Measurements from ENCODE around the gene VAV3.

DNA sequence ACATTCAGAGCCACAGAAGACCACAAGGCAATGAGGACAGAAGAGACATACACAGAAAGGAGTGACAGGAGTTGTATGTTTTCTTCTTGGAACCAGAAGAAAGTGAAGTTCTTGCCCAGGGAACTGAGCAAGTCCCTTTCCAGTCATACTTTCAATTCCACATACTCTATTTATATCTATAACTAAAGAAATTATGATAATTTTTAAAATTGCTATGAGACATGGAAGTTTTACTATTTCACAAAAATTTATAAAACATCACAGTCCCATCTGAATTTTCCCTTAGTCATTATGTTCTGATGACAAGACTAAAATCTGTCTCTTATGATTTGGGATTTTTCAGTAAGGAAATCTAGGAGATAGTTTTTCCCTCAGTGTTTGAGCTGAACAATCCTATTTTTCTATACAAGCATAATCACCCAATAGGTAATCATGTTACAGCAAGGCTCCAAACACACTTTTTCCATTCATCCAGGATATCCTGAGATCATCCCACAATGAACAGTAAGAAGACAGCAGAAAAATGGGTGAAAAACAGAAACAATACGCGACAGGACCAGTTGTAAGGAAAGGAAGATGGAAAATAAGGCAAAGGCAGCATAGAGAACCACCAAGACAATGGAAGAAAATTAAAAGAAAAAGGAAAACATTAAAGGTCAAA is 154.6 kb downstream of the VAV3 start:
- TF ChIP-seq POLR2A (IDR thresholded peaks at IDR 0.05) (no peak), CTCF (IDR thresholded peaks at IDR 0.05) (no peak)

Data from heart left ventricle (tissue), 13 donors.